GM18517 (cell line): ENCODE results near the gene TTC7B.

Source experiments
- ATAC-seq: cut with Tn5 transposase; IDR thresholded peaks from one replicate; pipeline ENCODE4 v1.9.1; 2021; ENCODE audit warnings: mild to moderate bottlenecking, moderate library complexity; ENCODE audit not compliant: unreplicated experiment

The TTC7B gene

DNA sequence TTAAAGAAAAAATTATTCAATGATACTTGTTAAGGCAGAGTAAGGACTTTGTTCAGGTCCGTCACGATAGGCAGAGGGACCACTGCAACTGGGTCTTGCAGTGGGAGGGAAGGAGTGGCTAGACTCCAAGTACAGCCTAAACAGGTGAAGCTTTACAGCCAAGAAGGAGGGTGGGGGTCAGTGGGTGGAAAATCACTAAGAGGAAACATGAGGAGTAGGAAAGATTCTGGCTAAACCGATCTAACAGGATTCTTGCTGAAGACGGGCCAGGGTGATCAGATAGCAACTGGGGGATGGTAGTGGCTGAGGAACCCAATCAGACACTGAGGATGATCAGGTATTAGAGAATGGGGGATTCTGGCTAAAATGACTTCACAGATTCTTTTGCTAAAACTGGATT is 100.2 kb downstream of the TTC7B start:
- ATAC-seq: no peak

GRCh38 chr14:90715495-90715894 is 100.7 kb downstream of the TTC7B start:
- ATAC-seq: no peak

- ATAC-seq: no peak
Observed at GRCh38 chr14:90714811-90715210, 101.4 kb downstream of the TTC7B start.

- ATAC-seq: no peak
Observed at GRCh38 chr14:90704738-90705392, 111.4 kb downstream of the TTC7B start.

DNA sequence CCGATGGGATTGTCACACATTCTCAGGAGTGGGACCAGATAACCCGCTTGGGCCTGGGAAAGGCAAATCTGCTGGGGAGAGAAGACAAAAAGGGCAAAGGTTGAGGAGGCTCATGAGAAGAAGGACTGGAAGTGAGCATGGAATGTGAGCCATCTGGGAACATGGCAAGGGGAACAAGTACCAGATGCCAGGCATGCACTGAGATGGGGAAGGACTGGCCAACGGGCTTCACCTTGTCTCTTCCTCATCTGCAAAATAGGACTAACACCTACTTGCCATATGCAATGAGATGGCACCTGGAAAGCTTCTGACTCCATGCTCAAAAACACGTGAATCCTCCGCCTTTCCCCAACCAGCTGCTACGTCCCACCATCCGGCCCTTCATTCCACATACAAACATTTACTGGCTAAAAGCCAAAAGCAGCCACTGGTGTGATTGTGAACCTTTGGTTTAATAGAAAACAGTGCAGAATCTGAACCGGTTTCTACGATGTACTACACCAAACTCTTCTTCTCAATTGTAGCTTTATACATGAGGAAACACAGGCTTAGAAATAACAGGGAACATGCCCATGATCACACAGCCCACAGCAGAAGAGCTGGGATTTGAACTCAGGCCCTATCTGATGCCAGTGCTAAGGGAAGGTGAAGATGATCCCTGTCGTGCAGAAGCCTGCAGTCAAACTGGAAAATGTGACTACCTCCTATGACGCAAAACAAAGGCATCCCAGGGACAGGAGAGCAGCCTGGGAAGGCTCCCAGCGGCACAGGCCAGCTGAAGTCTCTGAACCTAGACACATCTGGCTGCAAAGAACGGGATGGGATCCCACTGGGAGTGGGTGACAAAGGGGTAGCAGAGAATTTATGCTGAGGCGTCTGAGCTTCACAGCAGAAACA is 112.1 kb downstream of the TTC7B start:
- ATAC-seq: no peak

GRCh38 chr14:90700933-90701776 is 115.1 kb downstream of the TTC7B start:
- ATAC-seq: no peak

- no peak for ATAC-seq
Observed at GRCh38 chr14:90699016-90699415, 117.2 kb downstream of the TTC7B start.

GRCh38 chr14:90698379-90698869 is 117.8 kb downstream of the TTC7B start:
- no peak for ATAC-seq

DNA sequence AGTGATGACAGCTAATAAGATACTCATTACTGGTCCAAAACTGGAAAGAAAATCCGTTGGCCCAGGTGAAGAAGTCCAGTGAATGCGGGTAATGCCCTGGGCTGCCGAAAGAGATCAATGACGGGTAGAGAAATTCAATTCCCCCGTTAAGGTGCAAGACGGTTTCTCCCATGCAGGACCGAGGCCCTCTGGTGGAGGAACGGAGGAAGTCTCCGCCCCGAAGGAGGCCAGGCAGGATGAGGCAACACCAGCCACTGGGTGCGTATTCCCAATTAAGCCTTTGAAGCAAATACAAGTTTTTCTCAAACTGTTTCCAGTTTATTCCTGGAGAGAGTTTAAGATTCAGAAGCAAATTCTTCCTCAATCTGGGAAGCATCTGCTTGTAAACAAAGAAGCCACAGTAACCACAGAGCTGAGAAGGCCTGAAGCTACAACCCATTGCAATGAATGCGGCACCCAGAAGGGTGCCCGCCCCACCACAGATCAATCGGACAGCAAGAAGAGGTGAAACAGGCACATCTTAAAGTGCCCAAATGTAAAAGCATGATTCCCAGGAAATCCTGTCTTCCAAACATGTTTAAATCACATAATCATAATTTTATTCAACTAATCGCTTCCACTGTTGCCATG is 118.5 kb downstream of the TTC7B start:
- peak; percentile 73 for ATAC-seq

GRCh38 chr14:90697132-90697531 is 119.1 kb downstream of the TTC7B start:
- no peak for ATAC-seq

DNA sequence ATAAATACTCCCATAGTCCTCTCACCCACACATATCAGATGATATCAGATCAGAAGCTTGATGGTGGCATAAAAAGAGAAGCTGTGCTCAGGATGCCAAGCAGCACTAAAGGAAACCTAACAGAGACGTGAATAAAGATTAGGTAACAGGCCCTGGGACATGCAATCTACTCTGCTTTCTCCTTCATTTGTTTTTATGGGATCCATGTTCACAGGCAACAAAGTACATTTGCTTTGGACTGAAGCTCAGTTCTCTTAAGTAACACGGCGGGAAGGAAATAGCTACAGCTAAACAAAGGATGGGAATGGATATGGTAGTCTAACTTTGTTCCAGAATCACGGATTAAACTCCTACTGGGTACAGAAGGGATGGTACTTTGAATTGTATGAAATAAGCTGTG is 119.5 kb downstream of the TTC7B start:
- no peak for ATAC-seq

- ATAC-seq: no peak
Observed at GRCh38 chr14:90695997-90696660, 120.1 kb downstream of the TTC7B start.

DNA sequence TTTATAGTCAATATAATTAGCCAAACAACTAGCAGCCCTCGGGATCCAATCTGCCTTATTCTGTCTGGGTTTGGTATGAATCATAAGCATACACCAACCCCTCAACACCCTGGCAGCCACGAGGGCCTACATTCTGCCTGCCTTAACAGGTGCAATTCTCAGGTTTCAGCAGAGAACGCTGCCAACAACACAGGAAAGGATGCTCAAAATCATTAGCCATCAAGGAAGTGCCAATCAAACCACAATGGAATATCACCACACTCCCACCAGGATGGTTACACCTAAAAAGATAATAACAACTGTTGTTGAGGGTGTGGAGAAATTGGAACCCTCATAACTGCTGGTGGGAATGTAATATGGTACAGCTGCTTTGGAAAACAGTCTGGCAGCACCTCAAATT is 122.8 kb downstream of the TTC7B start:
- no peak for ATAC-seq

DNA sequence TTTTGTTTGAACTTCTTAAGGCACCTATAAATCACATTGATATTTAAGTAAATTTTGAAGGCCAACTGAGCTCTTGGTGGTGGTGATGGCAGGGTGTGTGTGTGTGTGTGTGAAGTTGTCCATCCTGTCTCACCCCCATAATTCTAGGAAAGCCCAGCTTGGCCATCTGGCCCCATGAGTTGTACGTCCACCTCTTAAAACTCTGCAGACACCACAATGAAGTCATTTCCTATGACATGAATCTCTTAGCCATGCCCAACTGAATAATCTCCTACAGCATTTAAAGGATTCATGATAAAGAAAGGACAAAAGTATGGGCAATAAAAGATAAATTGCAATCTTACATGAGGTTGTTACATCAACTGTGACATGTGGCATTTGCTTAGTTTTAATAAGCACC is 123.4 kb downstream of the TTC7B start:
- no peak for ATAC-seq

GRCh38 chr14:90692061-90692460 is 124.2 kb downstream of the TTC7B start:
- ATAC-seq: no peak

GRCh38 chr14:90691627-90692026 is 124.6 kb downstream of the TTC7B start:
- no peak for ATAC-seq

DNA sequence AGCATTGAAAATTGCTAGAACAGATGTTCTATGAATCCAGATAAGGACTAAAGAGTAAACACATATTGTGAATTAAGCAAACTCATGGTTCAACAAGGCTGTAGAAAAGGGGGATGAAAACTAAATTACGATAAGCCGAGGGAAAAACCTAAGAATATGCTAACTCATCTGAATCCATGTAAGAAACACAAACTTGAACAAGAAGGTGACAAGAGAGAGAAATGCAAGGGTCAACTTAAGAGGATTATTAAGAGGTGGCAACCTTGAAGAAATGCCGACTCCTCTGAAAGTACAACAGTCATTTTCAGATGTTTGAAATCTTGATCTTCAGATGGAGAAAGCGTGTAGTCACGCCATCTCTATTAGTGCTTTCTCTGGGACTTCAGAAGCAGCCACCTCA is 128.6 kb downstream of the TTC7B start:
- ATAC-seq: no peak

- no peak for ATAC-seq
Observed at GRCh38 chr14:90682615-90683014, 133.6 kb downstream of the TTC7B start.

DNA sequence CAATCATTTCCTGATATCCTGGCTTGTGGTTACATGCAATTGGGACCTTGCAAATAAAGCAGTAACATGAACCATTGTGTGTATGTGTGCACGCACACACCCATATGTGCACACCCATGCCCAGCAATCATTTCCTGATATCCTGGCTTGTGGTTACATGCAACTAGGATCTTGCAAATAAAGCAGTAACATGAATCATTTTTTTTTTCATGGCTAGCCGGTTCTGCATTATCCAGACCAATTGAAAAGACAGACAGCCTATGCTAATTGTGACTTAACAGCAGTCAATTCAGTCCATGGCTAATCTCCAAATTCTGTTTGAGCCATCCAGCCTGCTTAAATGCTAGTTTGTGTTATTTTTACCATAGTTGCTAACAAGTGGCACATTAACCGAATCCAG is 134.3 kb downstream of the TTC7B start:
- ATAC-seq: no peak

GRCh38 chr14:90678846-90679362 is 137.3 kb downstream of the TTC7B start:
- no peak for ATAC-seq
